Measurements from ENCODE around the gene KCTD3. TPM values are rescaled to one million over a fixed set of nuclear protein-coding genes. Genes with fewer than 3 reads are reported as not detected.

The KCTD3 gene
- total and polyA plus RNA-seq, 2 donors from 2014 or later: 20.3 to 41.6 TPM

GRCh38 chr1:215567491-215568298 is 591 bp downstream of the KCTD3 start:
- Histone ChIP-seq H3K27me3 (ENCODE audit: control insufficient read depth, insufficient read depth, low read length) (no peaks in the 10 kb centered on the region), H3K9ac (ENCODE audit: low read length in 3 of 3) (peak overlapping the region; percentile 81 to 95 (median 86)), H3K27ac (ENCODE audit: low read depth in 2 of 2, low read length in 2 of 2) (peak overlapping the region; percentile 86 to 88), H3K36me3 (ENCODE audit: control insufficient read depth in 2 of 3, insufficient read depth in 3 of 3, low read length in 3 of 3) (no peaks in the 10 kb centered on the region), H3K4me1 (ENCODE audit: control insufficient read depth in 2 of 3, insufficient read depth in 2 of 3, low read depth in 1 of 3, low read length in 3 of 3) (peaks cover 0 to 13% (median 0%) of the 10 kb centered on the region in 3 donors), H3K4me3 (ENCODE audit: low read length in 3 of 3) (peak overlapping the region; percentile 89 to 96 (median 92)), H3K9me3 (ENCODE audit: control insufficient read depth in 2 of 3, insufficient read depth in 1 of 3, low read length in 3 of 3) (no peaks in the 10 kb centered on the region)
- peak; percentile 3 for TF ChIP-seq CTCF (IDR thresholded peaks at IDR 0.05; ENCODE audit: borderline replicate concordance, extremely low read depth, insufficient read depth)
- FAIRE-seq (no peak), DNase-seq (peak; percentile 70 to 88 (median 84))
- intact Hi-C loops (cut with DNase I): no loop called here

- H3K9ac ChIP-seq (ENCODE audit: low read length in 3 of 3): peak overlapping the region; percentile 81 to 95 (median 86)
- intact Hi-C loops (cut with DNase I): no loop called here
- H3K9me3 ChIP-seq (ENCODE audit: control insufficient read depth in 2 of 3, insufficient read depth in 1 of 3, low read length in 3 of 3): no peaks in the 10 kb centered on the region
- no peaks in the 10 kb centered on the region for H3K27me3 ChIP-seq (ENCODE audit: control insufficient read depth, insufficient read depth, low read length)
- H3K4me3 ChIP-seq (ENCODE audit: low read length in 3 of 3): peak overlapping the region; percentile 89 to 96 (median 92)
- DNase-seq (peak in 3 of 5 donors; percentile 34 to 64 (median 50)), FAIRE-seq (no peak)
- no peaks in the 10 kb centered on the region for H3K36me3 ChIP-seq (ENCODE audit: control insufficient read depth in 2 of 3, insufficient read depth in 3 of 3, low read length in 3 of 3)
- TF ChIP-seq CTCF (IDR thresholded peaks at IDR 0.05; ENCODE audit: borderline replicate concordance, extremely low read depth, insufficient read depth): no peak
- H3K4me1 ChIP-seq (ENCODE audit: control insufficient read depth in 2 of 3, insufficient read depth in 2 of 3, low read depth in 1 of 3, low read length in 3 of 3): peaks cover 0 to 15% (median 0%) of the 10 kb centered on the region in 3 donors
- H3K27ac ChIP-seq (ENCODE audit: low read depth in 2 of 2, low read length in 2 of 2): peak overlapping the region; percentile 86 to 88
Measured at GRCh38 chr1:215568299-215568692, 1.2 kb downstream of the KCTD3 start.

- no peaks in the 10 kb centered on the region for H3K36me3 ChIP-seq (ENCODE audit: control insufficient read depth in 2 of 3, insufficient read depth in 3 of 3, low read length in 3 of 3)
- no peak overlapping the region for H3K9ac ChIP-seq (ENCODE audit: low read length in 3 of 3)
- no peak overlapping the region for H3K4me3 ChIP-seq (ENCODE audit: low read length in 3 of 3)
- no peak for DNase-seq
- no peak for TF ChIP-seq CTCF (IDR thresholded peaks at IDR 0.05; ENCODE audit: borderline replicate concordance, extremely low read depth, insufficient read depth)
- no peaks in the 10 kb centered on the region for H3K9me3 ChIP-seq (ENCODE audit: control insufficient read depth in 2 of 3, insufficient read depth in 1 of 3, low read length in 3 of 3)
- FAIRE-seq: no peak
- H3K27ac ChIP-seq (ENCODE audit: low read depth in 2 of 2, low read length in 2 of 2): no peak overlapping the region
- H3K27me3 ChIP-seq (ENCODE audit: control insufficient read depth, insufficient read depth, low read length): no peaks in the 10 kb centered on the region
- H3K4me1 ChIP-seq (ENCODE audit: control insufficient read depth in 2 of 3, insufficient read depth in 2 of 3, low read depth in 1 of 3, low read length in 3 of 3): peaks cover 0 to 15% (median 0%) of the 10 kb centered on the region in 3 donors
- intact Hi-C loops (cut with DNase I): no loop called here
Measured at GRCh38 chr1:215569986-215570824, 3.1 kb downstream of the KCTD3 start.

Data from kidney (tissue), 14 donors.